IPS DF 6.9 (cell line): ENCODE measurements around the gene APBB2.

ENCODE experiments used
- DNase-seq: peaks from one replicate; pipeline ENCODE4 v3.0.0-alpha.2; 2013; ENCODE audit warnings: low read depth, low spot score
- H3K27ac ChIP-seq: one replicate; pipeline ENCODE4 v1.5.1; 2013; ENCODE audit warnings: low read length, control low read depth
- H3K27me3 ChIP-seq: 2 replicates; pipeline ENCODE4 v1.6.1; 2013; ENCODE audit warnings: mild to moderate bottlenecking, low read length; ENCODE audit not compliant: control insufficient read depth, insufficient read depth
- H3K36me3 ChIP-seq: 2 replicates; pipeline ENCODE4 v1.6.1; 2013; ENCODE audit warnings: low read length; ENCODE audit not compliant: control insufficient read depth, insufficient read depth
- H3K4me1 ChIP-seq: 2 replicates; pipeline ENCODE4 v1.6.1; 2013; ENCODE audit warnings: low read length; ENCODE audit not compliant: control insufficient read depth, insufficient read depth
- H3K4me3 ChIP-seq: 2 replicates; pipeline ENCODE4 v1.5.1; 2013; ENCODE audit warnings: mild to moderate bottlenecking, low read length
- H3K9me3 ChIP-seq: 2 replicates; pipeline ENCODE4 v1.6.1; 2013; ENCODE audit warnings: low read length, inconsistent platforms; ENCODE audit not compliant: control insufficient read depth, insufficient read depth
- WGBS: extraction: QIAGEN DNeasy Blood & Tissue Kit; methylation state at CpG from one replicate; pipeline ENCODE4 v1.1.7; 2013; ENCODE audit warnings: mixed read lengths, missing lambda C conversion rate; ENCODE audit not compliant: insufficient read length, insufficient coverage; 5-methylcytosine and 5-hydroxymethylcytosine counted together

The APBB2 gene

GRCh38 chr4:40990236-40990898 lies 224.0 kb downstream of the APBB2 start:
- Histone ChIP-seq H3K27ac (no peak overlapping the region), H3K4me1 (no peaks in the 10 kb centered on the region), H3K27me3 (no peaks in the 10 kb centered on the region), H3K36me3 (no peaks in the 10 kb centered on the region), H3K4me3 (no peak overlapping the region), H3K9me3 (no peaks in the 10 kb centered on the region)
- no CpG with 5 or more reads among the region's 5 CpGs for WGBS
- DNase-seq: no peak

DNA sequence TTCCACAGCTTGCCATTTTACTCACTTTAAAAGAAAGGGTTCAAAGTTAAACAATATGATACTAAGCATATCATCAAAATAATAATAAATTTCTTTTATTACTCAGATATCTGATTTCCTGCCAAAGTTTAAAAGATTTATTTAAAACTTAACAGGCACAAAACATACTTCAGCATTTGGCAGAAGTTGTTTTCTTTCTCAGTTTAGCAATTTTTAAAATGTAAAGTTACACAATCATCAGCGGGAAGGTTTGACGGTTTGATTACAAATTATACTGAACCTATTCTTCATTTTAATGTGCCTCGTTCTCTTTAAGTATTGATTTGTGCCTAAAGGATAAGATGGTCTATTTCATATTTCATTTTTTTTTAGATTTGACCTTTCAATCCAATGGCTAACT lies 227.2 kb downstream of the APBB2 start:
- Histone ChIP-seq H3K4me3 (no peak overlapping the region), H3K4me1 (no peaks in the 10 kb centered on the region), H3K27ac (no peak overlapping the region), H3K27me3 (no peaks in the 10 kb centered on the region), H3K36me3 (no peaks in the 10 kb centered on the region), H3K9me3 (no peaks in the 10 kb centered on the region)
- no peak for DNase-seq
- WGBS: no CpG with 5 or more reads among the region's 3 CpGs

- DNase-seq: no peak
- WGBS: no CpG with 5 or more reads among the region's 3 CpGs
- H3K4me3 ChIP-seq: no peak overlapping the region
These were observed 228.0 kb downstream of the APBB2 start for GRCh38 chr4:40986375-40986774.

DNA sequence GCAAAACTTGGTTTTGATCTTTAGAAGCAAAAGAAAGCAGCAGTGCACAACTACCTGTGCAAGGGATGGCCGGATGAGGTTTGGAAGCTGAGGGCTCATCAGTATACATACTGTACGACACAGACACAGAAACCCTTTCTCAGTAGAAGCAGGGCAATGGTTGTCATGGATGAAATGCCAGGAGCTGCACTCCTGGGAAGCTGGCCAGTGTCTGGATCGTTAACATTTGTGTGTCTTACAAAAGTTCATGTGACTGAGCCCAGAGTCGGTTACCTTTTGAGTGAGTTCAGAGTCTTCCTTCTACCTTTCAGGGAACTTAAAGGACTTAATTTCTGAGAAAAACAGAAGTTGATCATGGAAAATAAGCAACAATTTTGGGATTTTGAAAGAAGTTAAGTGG lies 230.3 kb downstream of the APBB2 start:
- no peak for DNase-seq
- Histone ChIP-seq H3K4me3 (no peak overlapping the region), H3K4me1 (no peaks in the 10 kb centered on the region), H3K36me3 (no peaks in the 10 kb centered on the region), H3K27me3 (no peaks in the 10 kb centered on the region), H3K27ac (no peak overlapping the region), H3K9me3 (no peaks in the 10 kb centered on the region)
- no CpG with 5 or more reads among the region's 4 CpGs for WGBS

More at GRCh38 chr4:40986375-40986774, 228.0 kb downstream of the APBB2 start:
- Histone ChIP-seq H3K36me3 (no peaks in the 10 kb centered on the region), H3K27ac (no peak overlapping the region), H3K27me3 (no peaks in the 10 kb centered on the region), H3K9me3 (no peaks in the 10 kb centered on the region), H3K4me1 (no peaks in the 10 kb centered on the region)

- no peaks in the 10 kb centered on the region for H3K9me3 ChIP-seq
- no peaks in the 10 kb centered on the region for H3K36me3 ChIP-seq
- H3K27ac ChIP-seq: no peak overlapping the region
- H3K27me3 ChIP-seq: no peaks in the 10 kb centered on the region
- H3K4me1 ChIP-seq: no peaks in the 10 kb centered on the region
- DNase-seq: no peak
- H3K4me3 ChIP-seq: no peak overlapping the region
- WGBS: no CpG with 5 or more reads among the region's 1 CpG
These were observed 233.9 kb downstream of the APBB2 start for GRCh38 chr4:40980318-40980883.

DNA sequence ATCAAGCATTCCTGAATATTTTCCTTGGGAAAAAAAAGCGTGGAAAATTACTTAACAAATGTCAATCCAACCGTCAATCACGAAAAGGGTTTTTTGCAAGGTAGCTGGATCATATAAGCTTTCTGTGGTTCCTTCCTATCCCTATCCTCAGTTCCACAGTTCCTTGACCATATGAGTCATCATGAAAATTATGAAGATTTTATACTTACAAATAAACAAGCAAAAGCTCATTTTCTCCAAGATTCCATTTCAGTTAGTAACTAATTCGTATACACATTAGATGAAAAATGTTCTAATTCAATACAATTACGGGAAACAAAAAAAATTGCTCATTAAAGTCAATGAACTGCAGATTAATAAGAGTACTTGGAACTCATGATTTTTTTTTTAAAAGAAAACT lies 235.8 kb downstream of the APBB2 start:
- H3K4me3 ChIP-seq: no peak overlapping the region
- no CpG with 5 or more reads among the region's 5 CpGs for WGBS
- no peaks in the 10 kb centered on the region for H3K9me3 ChIP-seq
- H3K27me3 ChIP-seq: no peaks in the 10 kb centered on the region
- no peaks in the 10 kb centered on the region for H3K4me1 ChIP-seq
- no peaks in the 10 kb centered on the region for H3K36me3 ChIP-seq
- no peak for DNase-seq
- H3K27ac ChIP-seq: no peak overlapping the region

DNA sequence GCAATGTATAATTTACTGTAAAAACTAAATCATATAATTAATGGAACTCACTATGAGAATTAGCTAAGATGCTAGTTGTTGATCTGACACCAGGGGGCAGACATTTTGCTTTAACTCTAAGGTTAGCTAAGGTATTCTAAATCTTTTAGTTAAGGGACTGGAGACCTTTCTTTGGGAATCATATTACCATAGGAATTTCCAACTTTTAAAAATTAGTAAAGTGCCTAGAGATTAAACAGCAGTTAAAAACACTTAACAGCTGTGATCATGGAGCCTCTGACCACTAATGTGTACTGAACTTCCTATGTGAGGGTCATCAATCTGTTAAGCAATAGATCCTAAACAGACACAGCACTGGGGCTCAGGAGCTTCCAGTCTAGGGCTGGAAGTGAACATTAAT lies 238.0 kb downstream of the APBB2 start:
- H3K27ac ChIP-seq: no peak overlapping the region
- no peaks in the 10 kb centered on the region for H3K27me3 ChIP-seq
- no peaks in the 10 kb centered on the region for H3K9me3 ChIP-seq
- no peaks in the 10 kb centered on the region for H3K4me1 ChIP-seq
- no peak for DNase-seq
- no peaks in the 10 kb centered on the region for H3K36me3 ChIP-seq
- no peak overlapping the region for H3K4me3 ChIP-seq

DNA sequence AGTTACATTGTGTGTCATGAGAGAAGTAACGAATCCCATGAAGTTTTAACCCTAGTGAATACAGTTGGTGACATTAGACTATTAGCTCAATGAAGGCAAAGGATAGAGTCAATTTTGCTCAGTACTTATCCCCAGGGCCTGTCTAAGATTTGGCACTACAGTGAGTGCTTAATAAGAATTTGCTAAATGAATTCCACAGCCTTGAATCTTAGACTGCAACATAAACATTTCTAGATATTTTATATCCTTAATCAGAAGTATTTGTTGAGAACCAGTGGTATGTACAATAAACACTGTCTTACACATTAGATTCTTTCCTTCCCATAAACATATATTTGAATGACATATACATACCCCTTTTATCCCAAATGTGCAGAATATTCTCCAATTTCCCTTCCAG lies 241.6 kb downstream of the APBB2 start:
- WGBS: no CpG with 5 or more reads among the region's 1 CpG
- Histone ChIP-seq H3K9me3 (no peaks in the 10 kb centered on the region), H3K36me3 (no peaks in the 10 kb centered on the region), H3K27ac (no peak overlapping the region), H3K4me3 (no peak overlapping the region), H3K4me1 (no peaks in the 10 kb centered on the region), H3K27me3 (no peaks in the 10 kb centered on the region)
- no peak for DNase-seq

- Histone ChIP-seq H3K4me3 (no peak overlapping the region), H3K27me3 (no peaks in the 10 kb centered on the region), H3K36me3 (no peaks in the 10 kb centered on the region; the same call in 1 of the 2 replicates), H3K27ac (no peak overlapping the region), H3K4me1 (no peaks in the 10 kb centered on the region), H3K9me3 (no peaks in the 10 kb centered on the region)
- no peak for DNase-seq
- no CpG with 5 or more reads among the region's 3 CpGs for WGBS
These were observed 243.0 kb downstream of the APBB2 start for GRCh38 chr4:40971338-40971737.

- no peak for DNase-seq
- Histone ChIP-seq H3K36me3 (no peaks in the 10 kb centered on the region; the same call in 1 of the 2 replicates), H3K4me3 (no peak overlapping the region), H3K9me3 (no peaks in the 10 kb centered on the region), H3K27ac (no peak overlapping the region), H3K27me3 (no peaks in the 10 kb centered on the region), H3K4me1 (no peaks in the 10 kb centered on the region)
- no CpG with 5 or more reads among the region's 2 CpGs for WGBS
These were observed 244.8 kb downstream of the APBB2 start for GRCh38 chr4:40969501-40969900.

- no peaks in the 10 kb centered on the region for H3K27me3 ChIP-seq
- H3K27ac ChIP-seq: no peak overlapping the region
- no peak overlapping the region for H3K4me3 ChIP-seq
- WGBS: no CpG with 5 or more reads among the region's 6 CpGs
- H3K9me3 ChIP-seq: no peaks in the 10 kb centered on the region
- H3K36me3 ChIP-seq: no peaks in the 10 kb centered on the region; the same call in 1 of the 2 replicates
- no peaks in the 10 kb centered on the region; the same call in 1 of the 2 replicates for H3K4me1 ChIP-seq
- no peak for DNase-seq
These were observed 246.8 kb downstream of the APBB2 start for GRCh38 chr4:40967550-40967949.
